Mesenchymal stem cell (in vitro differentiated cells and primary cell): ENCODE results near the gene MUC2.

Experiments
- DNase-seq: peaks from one replicate; pipeline ENCODE4 v3.0.0-alpha.2; 2013
- H2AFZ ChIP-seq: one replicate; pipeline ENCODE4 v1.6.1; 2013; ENCODE audit warnings: low read depth, mild to moderate bottlenecking, control low read depth, inconsistent platforms, low read length, moderate library complexity
- H2AK5ac ChIP-seq: 2 replicates; pipeline ENCODE4 v1.6.1; 2013; ENCODE audit warnings: low read length, moderate library complexity, mild to moderate bottlenecking, inconsistent platforms; ENCODE audit not compliant: severe bottlenecking
- H2BK120ac ChIP-seq: one replicate; pipeline ENCODE4 v1.6.1; 2013; ENCODE audit warnings: low read depth, mild to moderate bottlenecking, inconsistent platforms, low read length, moderate library complexity
- H2BK12ac ChIP-seq, 2 experiments: one replicate each; pipeline ENCODE4 v1.6.1; 2013; ENCODE audit warnings: inconsistent platforms in 2 of 2, low read length in 2 of 2, mild to moderate bottlenecking in 2 of 2, moderate library complexity in 2 of 2, control low read depth in 1 of 2
- H2BK15ac ChIP-seq: one replicate; pipeline ENCODE4 v1.6.1; 2013; ENCODE audit warnings: mild to moderate bottlenecking, low read depth, inconsistent platforms; ENCODE audit not compliant: poor library complexity, severe bottlenecking
- H2BK5ac ChIP-seq: 2 replicates; pipeline ENCODE4 v1.6.1; 2013; ENCODE audit warnings: low read depth, mild to moderate bottlenecking, low read length, control low read depth, inconsistent platforms; ENCODE audit not compliant: poor library complexity, severe bottlenecking
- H3K14ac ChIP-seq, 2 experiments: one replicate each; pipeline ENCODE4 v1.6.1; 2013; ENCODE audit warnings: inconsistent platforms in 2 of 2, low read length in 2 of 2, control low read depth in 1 of 2, mild to moderate bottlenecking in 1 of 2, moderate library complexity in 1 of 2
- H3K18ac ChIP-seq, 2 experiments: one replicate each; pipeline ENCODE4 v1.6.1; 2013; ENCODE audit warnings: inconsistent platforms in 2 of 2, low read length in 2 of 2, control low read depth in 1 of 2, low read depth in 1 of 2, mild to moderate bottlenecking in 1 of 2
- H3K23ac ChIP-seq, 2 experiments: one replicate each; pipeline ENCODE4 v1.6.1; 2013; ENCODE audit warnings: inconsistent platforms in 2 of 2, low read length in 2 of 2, mild to moderate bottlenecking in 2 of 2, moderate library complexity in 2 of 2, control low read depth in 1 of 2
- H3K27ac ChIP-seq: 2 replicates; pipeline ENCODE4 v1.5.1; 2013; ENCODE audit warnings: mild to moderate bottlenecking, moderate library complexity, low read length, control low read depth, inconsistent platforms; ENCODE audit not compliant: poor library complexity, severe bottlenecking
- H3K27me3 ChIP-seq, 2 experiments: 2 replicates each; pipeline versions ENCODE4 v1.6.1 to v1.7.0; 2013; ENCODE audit warnings: low read length in 2 of 2, mild to moderate bottlenecking in 2 of 2, moderate library complexity in 2 of 2, control low read depth in 1 of 2, inconsistent platforms in 1 of 2; ENCODE audit not compliant: control insufficient read depth in 1 of 2, insufficient read depth in 1 of 2
- H3K36me3 ChIP-seq, 2 experiments: 2 replicates each; pipeline versions ENCODE4 v1.6.1 to v1.7.0; 2013; ENCODE audit warnings: low read length in 2 of 2, control low read depth in 1 of 2, inconsistent platforms in 1 of 2, low read depth in 1 of 2, mild to moderate bottlenecking in 1 of 2; ENCODE audit not compliant: insufficient read depth in 2 of 2, control insufficient read depth in 1 of 2
- H3K4ac ChIP-seq, 2 experiments: one replicate each; pipeline ENCODE4 v1.6.1; 2013; ENCODE audit warnings: inconsistent platforms in 2 of 2, low read length in 2 of 2, mild to moderate bottlenecking in 2 of 2, moderate library complexity in 2 of 2, control low read depth in 1 of 2, low read depth in 1 of 2
- H3K4me1 ChIP-seq: 2 replicates; pipeline ENCODE4 v1.6.1; 2013; ENCODE audit warnings: low read depth, low read length, control low read depth; ENCODE audit not compliant: control insufficient read depth, insufficient read depth
- H3K4me2 ChIP-seq: 2 replicates; pipeline ENCODE4 v1.6.1; 2013; ENCODE audit warnings: low read length, mild to moderate bottlenecking, inconsistent platforms; ENCODE audit not compliant: poor library complexity, severe bottlenecking
- H3K4me3 ChIP-seq, 2 experiments: 2 replicates each; pipeline versions ENCODE4 v1.5.1 to v1.7.0; 2013; ENCODE audit warnings: low read length in 2 of 2, mild to moderate bottlenecking in 2 of 2, control low read depth in 1 of 2, low read depth in 1 of 2; ENCODE audit not compliant: insufficient read depth in 1 of 2
- H3K79me1 ChIP-seq: replicated peaks from 2 replicates; pipeline ENCODE4 v1.6.1; 2013; ENCODE audit warnings: mild to moderate bottlenecking, control low read depth, low read length, inconsistent platforms; ENCODE audit not compliant: poor library complexity, severe bottlenecking
- H3K9ac ChIP-seq: 2 replicates; pipeline ENCODE4 v1.7.0; 2013; ENCODE audit warnings: mild to moderate bottlenecking, low read length, moderate library complexity
- H3K9me3 ChIP-seq: 2 replicates; pipeline ENCODE4 v1.7.0; 2013; ENCODE audit warnings: mild to moderate bottlenecking, low read length; ENCODE audit not compliant: control insufficient read depth
- H4K8ac ChIP-seq: one replicate; pipeline ENCODE4 v1.6.1; 2013; ENCODE audit warnings: inconsistent platforms, mild to moderate bottlenecking, low read length, moderate library complexity
- H4K91ac ChIP-seq: one replicate; pipeline ENCODE4 v1.6.1; 2013; ENCODE audit warnings: mild to moderate bottlenecking, low read length, inconsistent platforms
- WGBS: methylation state at CpG from one replicate; pipeline ENCODE4 v1.1.7; 2013; ENCODE audit warnings: mixed read lengths; 5-methylcytosine and 5-hydroxymethylcytosine counted together

Gene MUC2

GRCh38 chr11:1040428-1041148 lies 34.1 kb upstream of the MUC2 start:
- H3K23ac ChIP-seq: no peak overlapping the region
- H2BK120ac ChIP-seq: no peak overlapping the region
- no peak overlapping the region for H2BK15ac ChIP-seq
- peaks cover 3% of the 10 kb centered on the region for H3K4me1 ChIP-seq
- no peak overlapping the region for H3K4me3 ChIP-seq
- H3K27ac ChIP-seq: no peak overlapping the region
- H3K18ac ChIP-seq: no peak overlapping the region
- H2BK5ac ChIP-seq: no peak overlapping the region
- H4K91ac ChIP-seq: no peak overlapping the region
- WGBS: 82% methylated on average over 15 of the region's 16 CpGs
- H3K4me2 ChIP-seq: no peak overlapping the region
- no peak for DNase-seq
- peaks cover 10 to 62% of the 10 kb centered on the region in 2 experiments for H3K27me3 ChIP-seq
- no peak overlapping the region for H2AK5ac ChIP-seq
- no peaks in the 10 kb centered on the region for H3K36me3 ChIP-seq
- H3K4ac ChIP-seq: no peak overlapping the region
- H2BK12ac ChIP-seq: no peak overlapping the region
- H3K9ac ChIP-seq: no peak overlapping the region
- H3K79me1 ChIP-seq: no peaks in the 10 kb centered on the region
- H4K8ac ChIP-seq: no peak overlapping the region
- H2AFZ ChIP-seq: no peak overlapping the region
- H3K9me3 ChIP-seq: peaks cover 6% of the 10 kb centered on the region
- H3K14ac ChIP-seq: no peak overlapping the region

DNA sequence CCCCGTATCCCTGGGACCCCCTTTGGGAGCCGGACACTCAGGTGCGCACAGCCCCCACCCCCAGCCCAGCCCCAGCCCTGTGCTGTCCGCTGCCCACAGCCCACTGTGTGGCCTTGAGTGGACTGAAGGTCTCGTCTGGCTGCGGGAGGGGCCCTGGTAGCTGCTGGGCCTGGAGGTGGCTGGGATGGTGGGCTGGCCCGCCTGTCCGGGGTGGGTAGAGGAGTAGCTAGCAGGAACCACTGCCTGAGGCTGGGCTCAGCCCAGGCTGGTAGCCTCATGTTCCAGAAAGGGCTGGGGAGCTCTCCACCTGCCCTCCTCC lies 33.6 kb upstream of the MUC2 start:
- Histone ChIP-seq H2BK5ac (no peak overlapping the region), H3K9ac (no peak overlapping the region), H3K79me1 (no peaks in the 10 kb centered on the region)

DNA sequence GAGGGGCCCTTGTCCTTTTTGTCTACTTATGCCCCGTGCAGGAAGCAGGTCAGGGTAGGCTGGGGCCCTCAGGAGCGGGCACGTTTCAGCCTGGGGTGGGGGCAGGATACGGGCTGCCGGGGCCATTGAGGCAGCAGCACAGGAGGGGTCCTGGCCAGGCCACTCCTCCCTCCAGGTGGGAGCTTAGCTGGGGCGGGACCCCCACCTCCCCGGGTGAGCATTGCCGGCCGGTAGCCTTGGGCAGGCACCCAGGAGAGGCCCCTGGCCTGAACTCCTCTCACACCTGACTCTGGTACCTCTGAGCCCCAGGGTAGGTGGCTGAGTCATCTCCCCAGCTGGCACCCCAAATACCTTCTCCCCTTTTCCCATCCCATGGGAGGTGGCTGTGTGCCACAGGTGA lies 33.2 kb upstream of the MUC2 start:
- no peak for DNase-seq
- Histone ChIP-seq H2AFZ (no peak overlapping the region), H3K9ac (no peak overlapping the region), H2BK15ac (no peak overlapping the region), H3K4me2 (no peak overlapping the region), H3K79me1 (no peaks in the 10 kb centered on the region), H3K27me3 (peaks cover 10 to 60% of the 10 kb centered on the region in 2 experiments), H2BK12ac (no peak overlapping the region), H3K4me3 (no peak overlapping the region), H2AK5ac (no peak overlapping the region), H2BK5ac (no peak overlapping the region), H2BK120ac (no peak overlapping the region), H3K9me3 (peaks cover 6% of the 10 kb centered on the region), H3K4ac (no peak overlapping the region), H3K4me1 (peaks cover 3% of the 10 kb centered on the region), H3K18ac (no peak overlapping the region), H3K36me3 (no peaks in the 10 kb centered on the region), H3K27ac (no peak overlapping the region), H4K91ac (no peak overlapping the region), H3K14ac (no peak overlapping the region), H3K23ac (no peak overlapping the region), H4K8ac (no peak overlapping the region)
- 82% methylated on average over 9 of the region's 9 CpGs for WGBS

More for the DNA sequence above, 33.6 kb upstream of the MUC2 start:
- Histone ChIP-seq H3K14ac (no peak overlapping the region), H2BK12ac (no peak overlapping the region), H3K4ac (no peak overlapping the region), H3K27me3 (peaks cover 10 to 61% of the 10 kb centered on the region in 2 experiments), H4K8ac (no peak overlapping the region), H2BK120ac (no peak overlapping the region), H3K27ac (no peak overlapping the region), H3K36me3 (no peaks in the 10 kb centered on the region), H3K23ac (no peak overlapping the region), H3K4me2 (no peak overlapping the region), H3K18ac (no peak overlapping the region), H2BK15ac (no peak overlapping the region), H2AFZ (no peak overlapping the region), H4K91ac (no peak overlapping the region), H3K9me3 (peaks cover 6% of the 10 kb centered on the region), H2AK5ac (no peak overlapping the region), H3K4me1 (peaks cover 3% of the 10 kb centered on the region), H3K4me3 (no peak overlapping the region)
- WGBS: 83% methylated on average over 8 of the region's 8 CpGs
- DNase-seq: no peak

- Histone ChIP-seq H3K79me1 (no peaks in the 10 kb centered on the region), H2BK5ac (no peak overlapping the region), H3K9ac (no peak overlapping the region), H2BK120ac (no peak overlapping the region), H4K8ac (no peak overlapping the region), H3K27me3 (peaks cover 14 to 59% of the 10 kb centered on the region in 2 experiments), H2BK15ac (no peak overlapping the region), H3K14ac (no peak overlapping the region), H3K9me3 (peaks cover 6% of the 10 kb centered on the region), H3K36me3 (no peaks in the 10 kb centered on the region), H2AK5ac (no peak overlapping the region), H3K23ac (no peak overlapping the region), H3K4me1 (peaks cover 3% of the 10 kb centered on the region), H2AFZ (no peak overlapping the region), H3K4ac (no peak overlapping the region), H3K4me3 (no peak overlapping the region), H4K91ac (no peak overlapping the region), H3K18ac (no peak overlapping the region), H3K27ac (no peak overlapping the region), H2BK12ac (no peak overlapping the region), H3K4me2 (no peak overlapping the region)
- no peak for DNase-seq
- WGBS: 65% methylated on average over 17 of the region's 18 CpGs
Measured at GRCh38 chr11:1041936-1042608, 32.6 kb upstream of the MUC2 start.
